ENCODE results near the gene LIMA1.

Gene LIMA1

GRCh38 chr12:50214018-50214417 lies 69.3 kb downstream of the LIMA1 start:
- DNase-seq = no peak

GRCh38 chr12:50213439-50213838 lies 69.9 kb downstream of the LIMA1 start:
- DNase-seq = no peak

- no peak for DNase-seq
Measured at GRCh38 chr12:50212071-50212467, 71.3 kb downstream of the LIMA1 start.

GRCh38 chr12:50211392-50212070 lies 71.8 kb downstream of the LIMA1 start:
- no peak for DNase-seq

- DNase-seq = no peak
Measured at GRCh38 chr12:50207424-50207823, 75.9 kb downstream of the LIMA1 start.

GRCh38 chr12:50205648-50206047 lies 77.7 kb downstream of the LIMA1 start:
- DNase-seq = no peak

- DNase-seq = no peak
Measured at GRCh38 chr12:50203691-50204090, 79.6 kb downstream of the LIMA1 start.

- DNase-seq = no peak
Measured at GRCh38 chr12:50201987-50202521, 81.3 kb downstream of the LIMA1 start.

GRCh38 chr12:50200552-50201273 lies 82.6 kb downstream of the LIMA1 start:
- no peak for DNase-seq

GRCh38 chr12:50198829-50199228 lies 84.5 kb downstream of the LIMA1 start:
- DNase-seq = no peak

- no peak for DNase-seq
Measured at GRCh38 chr12:50197297-50197727, 86.0 kb downstream of the LIMA1 start.

- DNase-seq = no peak
Measured at GRCh38 chr12:50196537-50196936, 86.8 kb downstream of the LIMA1 start.

GRCh38 chr12:50195832-50196231 lies 87.5 kb downstream of the LIMA1 start:
- DNase-seq = no peak

GRCh38 chr12:50192908-50193307 lies 90.4 kb downstream of the LIMA1 start:
- DNase-seq = no peak

- no peak for DNase-seq
Measured at GRCh38 chr12:50192236-50192635, 91.1 kb downstream of the LIMA1 start.

GRCh38 chr12:50190859-50191258 lies 92.5 kb downstream of the LIMA1 start:
- no peak for DNase-seq

- peak; percentile 25 for DNase-seq
Measured at GRCh38 chr12:50188875-50189575, 94.3 kb downstream of the LIMA1 start.

GRCh38 chr12:50188241-50188781 lies 95.0 kb downstream of the LIMA1 start:
- no peak for DNase-seq

GRCh38 chr12:50187084-50187900 lies 96.0 kb downstream of the LIMA1 start:
- no peak for DNase-seq

GRCh38 chr12:50186681-50187080 lies 96.6 kb downstream of the LIMA1 start:
- no peak for DNase-seq

GRCh38 chr12:50185970-50186663 lies 97.2 kb downstream of the LIMA1 start:
- DNase-seq = no peak

All from activated naive CD4-positive, alpha-beta T cell treated with anti-CD3 and anti-CD28 coated beads, Interleukin-2, amount 50 U/mL, for 16 hours (primary cell).